HEK293 (cell line): Measurements from ENCODE around the gene RHOT2.

Source experiments
- CTCF ChIP-seq: fragments of 450-650 bp; formaldehyde crosslinking; IDR thresholded peaks from 2 replicates; pipeline ENCODE4 v1.5.1; 2016; ENCODE audit warnings: missing biosample characterization, missing genetic modification characterization
- ZNF2 ChIP-seq: fragments of 450-650 bp; formaldehyde crosslinking; IDR thresholded peaks from 2 replicates; pipeline ENCODE4 v1.5.1; 2016; ENCODE audit warnings: missing biosample characterization, missing genetic modification characterization
- ZNF513 ChIP-seq: fragments of 450-650 bp; IDR thresholded peaks from 2 replicates; pipeline ENCODE4 v1.5.1; 2018; ENCODE audit warnings: missing biosample characterization, missing genetic modification characterization
- ZNF530 ChIP-seq: fragments of 450-650 bp; formaldehyde crosslinking; IDR thresholded peaks from 2 replicates; pipeline ENCODE4 v1.5.1; 2016; ENCODE audit warnings: low read depth, missing biosample characterization, missing genetic modification characterization
- ZNF629 ChIP-seq: fragments of 450-650 bp; formaldehyde crosslinking; IDR thresholded peaks from 2 replicates; pipeline ENCODE4 v1.5.1; 2017; ENCODE audit warnings: missing biosample characterization, missing genetic modification characterization

GRCh38 chr16:709566-710499, 41.9 kb downstream of the RHOT2 start:
- no peak for TF ChIP-seq ZNF530 (tag by site-specific recombination)
- no peak for TF ChIP-seq ZNF513 (tag by site-specific recombination)
- no peak for TF ChIP-seq CTCF (tag by site-specific recombination)
- no peak for TF ChIP-seq ZNF629
- TF ChIP-seq ZNF2 (tag by site-specific recombination): no peak
